Measurements from ENCODE around the gene ANKRD36C.
"Not testable (repeated sequence)": the region's sequence is repeated elsewhere in the genome, so short reads cannot be mapped to it uniquely, and the experiment has no call there.

The ANKRD36C gene

GRCh38 chr2:95793970-95794369 lies 197.7 kb downstream of the ANKRD36C start:
- DNase-seq = not testable (repeated sequence)

- not testable (repeated sequence) for DNase-seq
Observed at GRCh38 chr2:95790180-95790579, 201.4 kb downstream of the ANKRD36C start.

GRCh38 chr2:95789385-95789784 lies 202.2 kb downstream of the ANKRD36C start:
- DNase-seq = not testable (repeated sequence)

- not testable (repeated sequence) for DNase-seq
Observed at GRCh38 chr2:95788642-95789041, 203.0 kb downstream of the ANKRD36C start.

Data from activated CD4-positive, alpha-beta T cell treated with anti-CD3 and anti-CD28 coated beads for 4 hours (primary cell).